HepG2 (cell line): Measurements from ENCODE around the gene HIF1AN. TPM values are rescaled to one million over a fixed set of nuclear protein-coding genes. Genes with fewer than 3 reads are reported as not detected.
A peak's percentile ranks its signal among the peaks of the same experiment; 100 is the strongest.

Experiments
- CHD4 ChIP-seq: fragments of 200-600 bp; sonication (generic); IDR thresholded peaks from 2 replicates; pipeline ENCODE4 v1.7.0; 2017; ENCODE audit warnings: mild to moderate bottlenecking, low read length, borderline replicate concordance
- CSRNP2 ChIP-seq: sonication (generic); formaldehyde crosslinking; conservative IDR thresholded peaks from 2 replicates; pipeline ENCODE4 v1.8.0; 2022; ENCODE audit warnings: low read depth, missing genetic modification reagents
- ELK4 ChIP-seq: sonication (generic); formaldehyde crosslinking; IDR thresholded peaks from 2 replicates; pipeline ENCODE4 v1.9.0; 2021; ENCODE audit warnings: missing genetic modification reagents, borderline replicate concordance
- FOXA1 ChIP-seq, 2 experiments: fragments of 450-650 bp in 1 of 2; sonication (generic) in 1 of 2; formaldehyde crosslinking in 1 of 2; IDR thresholded peaks; 2 replicates each; pipeline versions ENCODE4 v1.4.0 to v1.6.1; 2016 to 2020; ENCODE audit warnings: missing genetic modification reagents in 1 of 2
- JUNB ChIP-seq: sonication (generic); formaldehyde crosslinking; IDR thresholded peaks from 2 replicates; pipeline ENCODE4 v1.8.0; 2022; ENCODE audit warnings: missing genetic modification reagents, mild to moderate bottlenecking, borderline replicate concordance
- KAT2B ChIP-seq: fragments of 150-350 bp; IDR thresholded peaks from 2 replicates; pipeline ENCODE4 v1.6.1; 2014; ENCODE audit warnings: low read depth, low read length, borderline replicate concordance
- KLF11 ChIP-seq: IDR thresholded peaks from 2 replicates; pipeline ENCODE4 v1.6.1; 2016; ENCODE audit warnings: missing compliant biosample characterization
- NFYB ChIP-seq: sonication (generic); formaldehyde crosslinking; IDR thresholded peaks from 2 replicates; pipeline ENCODE4 v1.4.0; 2020; ENCODE audit warnings: missing genetic modification reagents
- ZBTB40 ChIP-seq, 2 experiments: fragments of 450-650 bp in 1 of 2; sonication (generic) in 1 of 2; formaldehyde crosslinking in 1 of 2; IDR thresholded peaks; 2 replicates each; pipeline versions ENCODE4 v1.6.1 to v1.8.0; 2016 to 2022; ENCODE audit warnings: antibody characterized with exemption in 1 of 2, mild to moderate bottlenecking in 1 of 2, missing genetic modification reagents in 1 of 2
- ZNF180 ChIP-seq: sonication (generic); formaldehyde crosslinking; IDR thresholded peaks from 2 replicates; pipeline ENCODE4 v1.4.0; 2020; ENCODE audit warnings: low read depth, missing genetic modification reagents, borderline replicate concordance
- ZNF20 ChIP-seq: sonication (generic); formaldehyde crosslinking; IDR thresholded peaks from 2 replicates; pipeline ENCODE4 v1.4.0; 2020; ENCODE audit warnings: mild to moderate bottlenecking, moderate library complexity, missing genetic modification reagents
- ZNF354B ChIP-seq: sonication (generic); formaldehyde crosslinking; IDR thresholded peaks from 2 replicates; pipeline ENCODE4 v1.8.0; 2022; ENCODE audit warnings: mild to moderate bottlenecking, missing genetic modification reagents
- ZNF431 ChIP-seq: sonication (generic); formaldehyde crosslinking; IDR thresholded peaks from 2 replicates; pipeline ENCODE4 v1.9.0; 2022; ENCODE audit warnings: missing genetic modification reagents, low read depth, mild to moderate bottlenecking, borderline replicate concordance
- ZNF567 ChIP-seq: sonication (generic); formaldehyde crosslinking; IDR thresholded peaks from 2 replicates; pipeline ENCODE4 v1.8.1; 2023; ENCODE audit warnings: mild to moderate bottlenecking, missing genetic modification reagents, borderline replicate concordance
- ZNF883 ChIP-seq: sonication (generic); formaldehyde crosslinking; IDR thresholded peaks from 2 replicates; pipeline ENCODE4 v1.5.1; 2020; ENCODE audit warnings: mild to moderate bottlenecking, missing genetic modification reagents; ENCODE audit errors: not compliant biosample characterization
- polyA plus RNA-seq, 8 experiments: library from polyadenylated mRNA; depleted of rRNA in 3 of 8; stranded (reverse) in 7 of 8; unstranded in 1 of 8; fragments of >200 nt; fragmentation: Illumina TruSeq in 4 of 8; extraction: Trizol in 4 of 8; gene quantifications; 2 replicates each; pipeline versions ENCODE4 v1.2.1 to v1.2.3, GENCODE V29; 2011 to 2016; ENCODE audit warnings: low read depth in 4 of 8, missing spikeins in 1 of 8, mixed read lengths in 1 of 8; ENCODE audit not compliant: insufficient read depth in 1 of 8
- total RNA-seq, 5 experiments: library from RNA; depleted of rRNA; stranded (reverse); fragments of >200 nt; fragmentation: Illumina TruSeq; extraction: Trizol; gene quantifications; 2 replicates each; pipeline ENCODE4 v1.2.3, GENCODE V29; 2016; ENCODE audit warnings: low read depth in 1 of 5

Gene HIF1AN
- total and polyA plus RNA-seq, 2 of the 13 experiments (the other 11 are each of a cell fraction or from before 2014, with no cell fraction given): 8.6 to 10.7 TPM

- no peak for TF ChIP-seq ZNF883 (CRISPR knock-in tag)
- no peak for TF ChIP-seq NFYB (CRISPR knock-in tag)
- no peak for TF ChIP-seq CHD4
- TF ChIP-seq KLF11 (CRISPR knock-in tag): no peak
- no peak for TF ChIP-seq CSRNP2 (CRISPR knock-in tag)
- no peak for TF ChIP-seq KAT2B
- no peak; the same call in 1 of the 2 replicates for TF ChIP-seq ZNF567 (CRISPR knock-in tag)
- TF ChIP-seq ZNF354B (CRISPR knock-in tag): no peak
- TF ChIP-seq ZNF180 (CRISPR knock-in tag): no peak
- TF ChIP-seq ELK4 (CRISPR knock-in tag): no peak
- no peak for TF ChIP-seq ZNF20
- peak; percentile 75; the same call in 1 of the 2 replicates for TF ChIP-seq ZNF431 (CRISPR knock-in tag)
- TF ChIP-seq ZBTB40 (IDR thresholded peaks at IDR 0.05): no peak
- peak; percentile 65; the same call in 1 of the 2 replicates for TF ChIP-seq ZBTB40 (CRISPR knock-in tag; IDR thresholded peaks at IDR 0.05)
- no peak for TF ChIP-seq JUNB (CRISPR knock-in tag)
- no peak for TF ChIP-seq FOXA1 (IDR thresholded peaks at IDR 0.05)
- no peak for TF ChIP-seq FOXA1 (CRISPR knock-in tag; IDR thresholded peaks at IDR 0.05)
Observed at GRCh38 chr10:100529475-100530298, 6.1 kb upstream of the HIF1AN start, which contains the start of gene NDUFB8 (continued).
